Neural cell (in vitro differentiated cells): Measurements from ENCODE around the gene MAGI2. TPM values are rescaled to one million over a fixed set of nuclear protein-coding genes. Genes with fewer than 3 reads are reported as not detected.

ENCODE experiments used
- H2AFZ ChIP-seq: fragments of 200-600, 300-800 bp; sonication (generic), shearing (Covaris generic); 2 replicates; pipeline ENCODE4 v1.6.0; 2014; ENCODE audit warnings: low read depth, mild to moderate bottlenecking, antibody characterized with exemption, low read length, moderate library complexity
- H3F3A ChIP-seq: fragments of 200-600 bp; shearing (Covaris generic); 2 replicates; pipeline ENCODE4 v1.6.1; 2016; ENCODE audit warnings: mild to moderate bottlenecking, moderate library complexity, mixed read lengths, antibody characterized with exemption, low read length; ENCODE audit not compliant: insufficient read depth, poor library complexity, severe bottlenecking
- H3K27ac ChIP-seq: fragments of 200-600, 300-800 bp; sonication (generic), shearing (Covaris generic); 2 replicates; pipeline ENCODE4 v1.5.1; 2014; ENCODE audit warnings: mild to moderate bottlenecking, low read length, moderate library complexity
- H3K27me3 ChIP-seq: fragments of 300-800, 200-600 bp; sonication (generic), shearing (Covaris generic); 2 replicates; pipeline ENCODE4 v1.6.0; 2014; ENCODE audit warnings: mild to moderate bottlenecking, low read depth, low read length, moderate library complexity; ENCODE audit not compliant: insufficient read depth
- H3K36me3 ChIP-seq: fragments of 300-800, 200-600 bp; sonication (generic), shearing (Covaris generic); 2 replicates; pipeline ENCODE4 v1.5.1; 2014; ENCODE audit warnings: mild to moderate bottlenecking, antibody characterized with exemption, low read length, moderate library complexity; ENCODE audit not compliant: insufficient read depth
- H3K4me2 ChIP-seq: fragments of 300-800, 200-600 bp; sonication (generic), shearing (Covaris generic); 2 replicates; pipeline ENCODE4 v1.6.0; 2014; ENCODE audit warnings: mild to moderate bottlenecking, low read length
- H3K4me3 ChIP-seq: fragments of 300-800, 200-600 bp; sonication (generic), shearing (Covaris generic); 2 replicates; pipeline ENCODE4 v1.5.1; 2014; ENCODE audit warnings: mild to moderate bottlenecking, low read length, moderate library complexity
- H3K79me2 ChIP-seq: fragments of 200-600 bp; shearing (Covaris generic); replicated peaks from 2 replicates; pipeline ENCODE4 v1.6.0; 2014; ENCODE audit warnings: mild to moderate bottlenecking, low read length, moderate library complexity; ENCODE audit not compliant: insufficient read depth
- H3K9ac ChIP-seq: fragments of 300-800, 200-600 bp; sonication (generic), shearing (Covaris generic); 2 replicates; pipeline ENCODE4 v1.6.1; 2016; ENCODE audit warnings: mild to moderate bottlenecking, low read length, mixed read lengths
- H3K9me2 ChIP-seq: fragments of 200-600 bp; shearing (Covaris generic); 2 replicates; pipeline ENCODE4 v1.6.1; 2016; ENCODE audit warnings: mild to moderate bottlenecking, low read length, mixed read lengths; ENCODE audit not compliant: insufficient read depth
- H3K9me3 ChIP-seq: fragments of 200-600, 300-800 bp; sonication (generic), shearing (Covaris generic); 2 replicates; pipeline ENCODE4 v1.6.1; 2016; ENCODE audit warnings: mild to moderate bottlenecking, mixed run types, low read length, moderate library complexity, mixed read lengths
- H4K20me1 ChIP-seq: fragments of 200-600 bp; shearing (Covaris generic); 2 replicates; pipeline ENCODE4 v1.6.1; 2016; ENCODE audit warnings: mild to moderate bottlenecking, mixed run types; ENCODE audit not compliant: insufficient read depth
- EP300 ChIP-seq: fragments of 450-650 bp; conservative IDR thresholded peaks from 2 replicates; pipeline ENCODE4 v1.6.1; 2014; ENCODE audit warnings: antibody characterized with exemption, mild to moderate bottlenecking, moderate library complexity; ENCODE audit not compliant: poor library complexity, severe bottlenecking
- EZH2 ChIP-seq: fragments of 200-600, 300-800 bp; shearing (Covaris generic), sonication (generic); IDR thresholded peaks from 2 replicates; pipeline ENCODE4 v1.6.1; 2014; ENCODE audit warnings: antibody characterized with exemption, low read length, borderline replicate concordance, mild to moderate bottlenecking; ENCODE audit not compliant: insufficient read depth, poor library complexity, severe bottlenecking
- MXI1 ChIP-seq: fragments of 450-650 bp; conservative IDR thresholded peaks from 2 replicates; pipeline ENCODE4 v1.6.1; 2014; ENCODE audit warnings: antibody characterized with exemption, mild to moderate bottlenecking; ENCODE audit not compliant: poor library complexity, severe bottlenecking
- POLR2AphosphoS5 ChIP-seq: IDR thresholded peaks from 2 replicates; pipeline ENCODE4 v1.6.1; 2012
- RAD21 ChIP-seq: fragments of 450-650 bp; conservative IDR thresholded peaks from 2 replicates; pipeline ENCODE4 v1.6.1; 2014; ENCODE audit warnings: antibody characterized with exemption, mild to moderate bottlenecking, moderate library complexity
- SMC3 ChIP-seq: fragments of 450-650 bp; conservative IDR thresholded peaks from 2 replicates; pipeline ENCODE4 v1.6.1; 2014; ENCODE audit warnings: antibody characterized with exemption, mild to moderate bottlenecking, moderate library complexity; ENCODE audit not compliant: poor library complexity
- TAF1 ChIP-seq: IDR thresholded peaks from 2 replicates; pipeline ENCODE4 v1.6.1; 2012; ENCODE audit warnings: low read depth
- polyA plus RNA-seq: library from polyadenylated mRNA; depleted of rRNA; stranded (reverse); fragments of >200 nt; gene quantifications from 2 replicates; pipeline ENCODE4 v1.2.3, GENCODE V29; 2014
- TF ChIP-seq, protein P1 (sequence below): IDR thresholded peaks from 2 replicates; pipeline ENCODE4 v1.6.1; 2012; ENCODE audit warnings: borderline replicate concordance
- TF ChIP-seq, protein P2 (sequence below): fragments of 450-650 bp; IDR thresholded peaks from 2 replicates; pipeline ENCODE4 v1.5.1; 2014; ENCODE audit warnings: antibody characterized with exemption, mild to moderate bottlenecking, moderate library complexity; ENCODE audit not compliant: poor library complexity, severe bottlenecking

The MAGI2 gene
- polyA plus RNA-seq, 1 donor from 2014 or later: 19.3 TPM

DNA sequence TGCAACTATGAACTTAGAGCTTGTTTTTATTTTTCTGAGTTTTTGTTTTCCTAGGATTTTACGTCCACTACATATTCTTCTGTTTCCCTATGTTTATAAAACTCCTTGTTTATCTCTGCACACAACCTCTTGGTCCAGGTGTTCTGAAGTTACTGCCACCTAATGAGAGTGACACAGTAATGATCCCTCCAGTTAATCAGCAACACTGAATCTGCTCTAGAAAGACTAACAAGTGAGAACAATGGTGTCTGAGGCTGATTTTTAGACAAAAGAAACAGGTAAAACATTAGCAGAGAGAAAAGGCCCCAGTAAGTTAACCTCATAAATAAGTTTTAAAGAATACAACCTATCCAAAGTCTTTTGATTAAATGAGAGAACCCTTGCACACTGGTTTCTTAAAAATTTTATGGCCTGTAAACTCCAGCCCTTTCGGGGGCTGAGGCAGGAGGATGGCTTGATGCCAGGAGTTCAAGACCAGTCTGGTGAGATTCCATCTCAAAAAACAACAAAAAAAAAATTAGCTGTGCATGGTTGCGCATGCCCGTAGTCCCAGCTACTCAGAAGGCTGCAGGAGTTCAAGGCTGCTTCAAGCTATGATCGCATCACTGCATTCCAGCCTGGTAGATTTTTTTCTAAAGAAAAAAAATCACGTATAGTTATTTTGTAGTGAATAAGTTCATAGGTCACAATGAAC is 397.6 kb downstream of the MAGI2 start:
- H3F3A ChIP-seq: no peaks in the 10 kb centered on the region
- no peaks in the 10 kb centered on the region for H3K79me2 ChIP-seq
- H3K9me2 ChIP-seq: no peaks in the 10 kb centered on the region
- H3K4me3 ChIP-seq: no peak overlapping the region
- H3K9me3 ChIP-seq: no peaks in the 10 kb centered on the region
- H3K9ac ChIP-seq: no peak overlapping the region
- no peak overlapping the region for H3K4me2 ChIP-seq
- no peak overlapping the region for H3K27ac ChIP-seq
- no peaks in the 10 kb centered on the region for H4K20me1 ChIP-seq
- no peak for TF ChIP-seq MXI1
- TF ChIP-seq SMC3: no peak
- TF ChIP-seq EP300: no peak
- TF ChIP-seq TAF1: no peak
- no peak for TF ChIP-seq EZH2
- TF ChIP-seq, protein P1, sequence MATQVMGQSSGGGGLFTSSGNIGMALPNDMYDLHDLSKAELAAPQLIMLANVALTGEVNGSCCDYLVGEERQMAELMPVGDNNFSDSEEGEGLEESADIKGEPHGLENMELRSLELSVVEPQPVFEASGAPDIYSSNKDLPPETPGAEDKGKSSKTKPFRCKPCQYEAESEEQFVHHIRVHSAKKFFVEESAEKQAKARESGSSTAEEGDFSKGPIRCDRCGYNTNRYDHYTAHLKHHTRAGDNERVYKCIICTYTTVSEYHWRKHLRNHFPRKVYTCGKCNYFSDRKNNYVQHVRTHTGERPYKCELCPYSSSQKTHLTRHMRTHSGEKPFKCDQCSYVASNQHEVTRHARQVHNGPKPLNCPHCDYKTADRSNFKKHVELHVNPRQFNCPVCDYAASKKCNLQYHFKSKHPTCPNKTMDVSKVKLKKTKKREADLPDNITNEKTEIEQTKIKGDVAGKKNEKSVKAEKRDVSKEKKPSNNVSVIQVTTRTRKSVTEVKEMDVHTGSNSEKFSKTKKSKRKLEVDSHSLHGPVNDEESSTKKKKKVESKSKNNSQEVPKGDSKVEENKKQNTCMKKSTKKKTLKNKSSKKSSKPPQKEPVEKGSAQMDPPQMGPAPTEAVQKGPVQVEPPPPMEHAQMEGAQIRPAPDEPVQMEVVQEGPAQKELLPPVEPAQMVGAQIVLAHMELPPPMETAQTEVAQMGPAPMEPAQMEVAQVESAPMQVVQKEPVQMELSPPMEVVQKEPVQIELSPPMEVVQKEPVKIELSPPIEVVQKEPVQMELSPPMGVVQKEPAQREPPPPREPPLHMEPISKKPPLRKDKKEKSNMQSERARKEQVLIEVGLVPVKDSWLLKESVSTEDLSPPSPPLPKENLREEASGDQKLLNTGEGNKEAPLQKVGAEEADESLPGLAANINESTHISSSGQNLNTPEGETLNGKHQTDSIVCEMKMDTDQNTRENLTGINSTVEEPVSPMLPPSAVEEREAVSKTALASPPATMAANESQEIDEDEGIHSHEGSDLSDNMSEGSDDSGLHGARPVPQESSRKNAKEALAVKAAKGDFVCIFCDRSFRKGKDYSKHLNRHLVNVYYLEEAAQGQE: no peak
- no peak for TF ChIP-seq POLR2AphosphoS5
- TF ChIP-seq RAD21: no peak
- TF ChIP-seq, protein P2, sequence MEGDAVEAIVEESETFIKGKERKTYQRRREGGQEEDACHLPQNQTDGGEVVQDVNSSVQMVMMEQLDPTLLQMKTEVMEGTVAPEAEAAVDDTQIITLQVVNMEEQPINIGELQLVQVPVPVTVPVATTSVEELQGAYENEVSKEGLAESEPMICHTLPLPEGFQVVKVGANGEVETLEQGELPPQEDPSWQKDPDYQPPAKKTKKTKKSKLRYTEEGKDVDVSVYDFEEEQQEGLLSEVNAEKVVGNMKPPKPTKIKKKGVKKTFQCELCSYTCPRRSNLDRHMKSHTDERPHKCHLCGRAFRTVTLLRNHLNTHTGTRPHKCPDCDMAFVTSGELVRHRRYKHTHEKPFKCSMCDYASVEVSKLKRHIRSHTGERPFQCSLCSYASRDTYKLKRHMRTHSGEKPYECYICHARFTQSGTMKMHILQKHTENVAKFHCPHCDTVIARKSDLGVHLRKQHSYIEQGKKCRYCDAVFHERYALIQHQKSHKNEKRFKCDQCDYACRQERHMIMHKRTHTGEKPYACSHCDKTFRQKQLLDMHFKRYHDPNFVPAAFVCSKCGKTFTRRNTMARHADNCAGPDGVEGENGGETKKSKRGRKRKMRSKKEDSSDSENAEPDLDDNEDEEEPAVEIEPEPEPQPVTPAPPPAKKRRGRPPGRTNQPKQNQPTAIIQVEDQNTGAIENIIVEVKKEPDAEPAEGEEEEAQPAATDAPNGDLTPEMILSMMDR: no peak
- H3K36me3 ChIP-seq: no peaks in the 10 kb centered on the region
- no peak overlapping the region for H2AFZ ChIP-seq
- H3K27me3 ChIP-seq: no peaks in the 10 kb centered on the region

DNA sequence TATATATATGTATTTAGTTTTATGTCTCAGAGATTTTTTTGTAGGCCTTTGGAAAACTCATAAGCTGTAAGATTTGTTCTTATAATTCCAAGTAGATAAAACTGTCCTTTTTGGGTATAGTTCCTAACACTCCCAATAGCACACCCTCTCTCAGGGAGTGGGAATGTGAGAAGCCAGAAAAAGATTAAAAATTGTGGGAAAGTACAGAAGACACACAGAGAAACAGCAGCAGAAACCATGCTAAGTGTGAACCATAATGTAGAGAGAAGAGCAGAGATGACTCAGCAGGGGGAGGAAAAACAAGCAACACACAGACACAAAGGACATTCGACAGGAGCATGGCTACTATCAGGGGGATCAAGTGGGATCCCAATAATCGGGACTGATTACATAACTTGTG is 401.6 kb downstream of the MAGI2 start:
- Histone ChIP-seq H3F3A (no peaks in the 10 kb centered on the region), H2AFZ (no peak overlapping the region), H3K79me2 (no peaks in the 10 kb centered on the region), H4K20me1 (no peaks in the 10 kb centered on the region), H3K9me2 (no peaks in the 10 kb centered on the region), H3K9ac (no peak overlapping the region), H3K9me3 (no peaks in the 10 kb centered on the region), H3K27ac (no peak overlapping the region), H3K27me3 (no peaks in the 10 kb centered on the region), H3K4me3 (no peak overlapping the region), H3K4me2 (no peak overlapping the region), H3K36me3 (no peaks in the 10 kb centered on the region)
- TF ChIP-seq EP300: no peak
- TF ChIP-seq RAD21: no peak
- no peak for TF ChIP-seq TAF1
- TF ChIP-seq SMC3: no peak
- no peak for TF ChIP-seq EZH2
- TF ChIP-seq, protein P1: no peak
- TF ChIP-seq POLR2AphosphoS5: no peak
- no peak for TF ChIP-seq MXI1
- TF ChIP-seq, protein P2: no peak
